Measurements from ENCODE around the gene SKAP1. TPM values are rescaled to one million over a fixed set of nuclear protein-coding genes. Genes with fewer than 3 reads are reported as not detected.
A peak's percentile ranks its signal among the peaks of the same experiment; 100 is the strongest.

Gene SKAP1
- total and polyA plus RNA-seq, 2 of the 13 experiments (the other 11 are each of a cell fraction or from before 2014, with no cell fraction given), result 0.21 TPM; not detected in 1

DNA sequence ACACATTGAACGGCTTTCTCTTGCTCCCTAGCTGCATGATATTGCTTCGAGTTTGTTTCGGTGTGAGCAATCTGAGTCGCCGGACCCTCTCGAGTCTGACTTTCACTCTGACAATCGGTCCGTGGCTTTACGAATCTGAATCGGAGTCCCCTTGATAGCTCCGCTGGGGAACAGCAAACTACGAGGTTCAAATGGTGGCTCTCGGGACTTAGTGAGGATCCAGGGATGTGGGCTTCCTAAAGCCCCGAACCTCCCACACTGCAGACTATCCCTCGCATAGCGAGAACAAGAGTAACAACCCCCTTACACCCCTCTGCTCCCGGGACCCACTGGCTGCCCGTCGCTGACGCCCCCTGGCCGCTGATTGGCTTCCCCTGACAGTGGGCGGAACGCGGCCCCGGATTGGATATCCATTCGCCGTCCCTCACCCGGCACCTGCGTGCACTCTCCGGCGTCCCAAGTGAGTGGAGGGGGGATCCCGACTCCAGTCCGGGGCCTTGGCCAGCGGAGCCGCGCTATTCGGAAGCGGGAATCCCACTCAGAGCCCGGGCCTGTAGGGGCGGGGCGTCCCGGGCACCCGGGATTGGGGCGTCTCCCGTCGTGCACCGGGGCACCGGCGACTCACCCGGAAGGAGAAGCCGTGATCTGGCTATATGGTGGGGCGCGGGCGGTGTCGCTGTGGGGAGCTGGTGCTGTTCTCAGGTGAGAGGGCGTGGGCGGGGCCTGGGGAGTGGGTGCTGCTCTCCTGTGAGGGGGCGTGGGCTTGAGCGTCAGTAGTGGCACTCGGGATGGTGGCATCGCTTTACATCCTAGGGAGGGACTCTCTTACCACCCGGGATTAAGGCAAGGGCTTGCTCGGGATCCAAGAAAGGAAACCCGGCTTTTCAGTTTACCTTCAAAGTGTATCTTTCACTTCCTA is 322.6 kb downstream of the SKAP1 start, which contains the start of gene SNX11 (continued):
- TF ChIP-seq ZNF33A (CRISPR knock-in tag; IDR thresholded peaks at IDR 0.05; ENCODE audit: borderline replicate concordance), result no peak
- TF ChIP-seq ZNF446 (CRISPR knock-in tag; IDR thresholded peaks at IDR 0.05), result no peak
- TF ChIP-seq, protein P1, sequence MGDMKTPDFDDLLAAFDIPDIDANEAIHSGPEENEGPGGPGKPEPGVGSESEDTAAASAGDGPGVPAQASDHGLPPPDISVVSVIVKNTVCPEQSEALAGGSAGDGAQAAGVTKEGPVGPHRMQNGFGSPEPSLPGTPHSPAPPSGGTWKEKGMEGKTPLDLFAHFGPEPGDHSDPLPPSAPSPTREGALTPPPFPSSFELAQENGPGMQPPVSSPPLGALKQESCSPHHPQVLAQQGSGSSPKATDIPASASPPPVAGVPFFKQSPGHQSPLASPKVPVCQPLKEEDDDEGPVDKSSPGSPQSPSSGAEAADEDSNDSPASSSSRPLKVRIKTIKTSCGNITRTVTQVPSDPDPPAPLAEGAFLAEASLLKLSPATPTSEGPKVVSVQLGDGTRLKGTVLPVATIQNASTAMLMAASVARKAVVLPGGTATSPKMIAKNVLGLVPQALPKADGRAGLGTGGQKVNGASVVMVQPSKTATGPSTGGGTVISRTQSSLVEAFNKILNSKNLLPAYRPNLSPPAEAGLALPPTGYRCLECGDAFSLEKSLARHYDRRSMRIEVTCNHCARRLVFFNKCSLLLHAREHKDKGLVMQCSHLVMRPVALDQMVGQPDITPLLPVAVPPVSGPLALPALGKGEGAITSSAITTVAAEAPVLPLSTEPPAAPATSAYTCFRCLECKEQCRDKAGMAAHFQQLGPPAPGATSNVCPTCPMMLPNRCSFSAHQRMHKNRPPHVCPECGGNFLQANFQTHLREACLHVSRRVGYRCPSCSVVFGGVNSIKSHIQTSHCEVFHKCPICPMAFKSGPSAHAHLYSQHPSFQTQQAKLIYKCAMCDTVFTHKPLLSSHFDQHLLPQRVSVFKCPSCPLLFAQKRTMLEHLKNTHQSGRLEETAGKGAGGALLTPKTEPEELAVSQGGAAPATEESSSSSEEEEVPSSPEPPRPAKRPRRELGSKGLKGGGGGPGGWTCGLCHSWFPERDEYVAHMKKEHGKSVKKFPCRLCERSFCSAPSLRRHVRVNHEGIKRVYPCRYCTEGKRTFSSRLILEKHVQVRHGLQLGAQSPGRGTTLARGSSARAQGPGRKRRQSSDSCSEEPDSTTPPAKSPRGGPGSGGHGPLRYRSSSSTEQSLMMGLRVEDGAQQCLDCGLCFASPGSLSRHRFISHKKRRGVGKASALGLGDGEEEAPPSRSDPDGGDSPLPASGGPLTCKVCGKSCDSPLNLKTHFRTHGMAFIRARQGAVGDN (CRISPR knock-in tag; IDR thresholded peaks at IDR 0.05), result peak; percentile 97
- 0 out of 2 replicates have a peak, but pooled peaks have one; percentile 38 for TF ChIP-seq ZNF792 (CRISPR knock-in tag; IDR thresholded peaks at IDR 0.05)
- TF ChIP-seq, protein P2, sequence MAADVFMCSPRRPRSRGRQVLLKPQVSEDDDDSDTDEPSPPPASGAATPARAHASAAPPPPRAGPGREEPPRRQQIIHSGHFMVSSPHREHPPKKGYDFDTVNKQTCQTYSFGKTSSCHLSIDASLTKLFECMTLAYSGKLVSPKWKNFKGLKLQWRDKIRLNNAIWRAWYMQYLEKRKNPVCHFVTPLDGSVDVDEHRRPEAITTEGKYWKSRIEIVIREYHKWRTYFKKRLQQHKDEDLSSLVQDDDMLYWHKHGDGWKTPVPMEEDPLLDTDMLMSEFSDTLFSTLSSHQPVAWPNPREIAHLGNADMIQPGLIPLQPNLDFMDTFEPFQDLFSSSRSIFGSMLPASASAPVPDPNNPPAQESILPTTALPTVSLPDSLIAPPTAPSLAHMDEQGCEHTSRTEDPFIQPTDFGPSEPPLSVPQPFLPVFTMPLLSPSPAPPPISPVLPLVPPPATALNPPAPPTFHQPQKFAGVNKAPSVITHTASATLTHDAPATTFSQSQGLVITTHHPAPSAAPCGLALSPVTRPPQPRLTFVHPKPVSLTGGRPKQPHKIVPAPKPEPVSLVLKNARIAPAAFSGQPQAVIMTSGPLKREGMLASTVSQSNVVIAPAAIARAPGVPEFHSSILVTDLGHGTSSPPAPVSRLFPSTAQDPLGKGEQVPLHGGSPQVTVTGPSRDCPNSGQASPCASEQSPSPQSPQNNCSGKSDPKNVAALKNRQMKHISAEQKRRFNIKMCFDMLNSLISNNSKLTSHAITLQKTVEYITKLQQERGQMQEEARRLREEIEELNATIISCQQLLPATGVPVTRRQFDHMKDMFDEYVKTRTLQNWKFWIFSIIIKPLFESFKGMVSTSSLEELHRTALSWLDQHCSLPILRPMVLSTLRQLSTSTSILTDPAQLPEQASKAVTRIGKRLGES (CRISPR knock-in tag; IDR thresholded peaks at IDR 0.05; ENCODE audit: borderline replicate concordance), result no peak
- no peak; the same call in 1 of the 2 replicates for TF ChIP-seq ZBTB38 (CRISPR knock-in tag; IDR thresholded peaks at IDR 0.05)
- TF ChIP-seq SSRP1 (CRISPR knock-in tag; IDR thresholded peaks at IDR 0.05), result peak; percentile 47; the same call in 1 of the 2 replicates
- TF ChIP-seq RFX5 (IDR thresholded peaks at IDR 0.05; ENCODE audit: low read depth, low read length), result peak; percentile 77; the same call in 1 of the 2 replicates
- TF ChIP-seq ZNF484 (CRISPR knock-in tag; IDR thresholded peaks at IDR 0.05; ENCODE audit: borderline replicate concordance, low read depth), result no peak
- TF ChIP-seq CHD2 (IDR thresholded peaks at IDR 0.05; ENCODE audit: low read depth, low read length), result peak; percentile 56; the same call in 1 of the 2 replicates
- peak; percentile 86 for TF ChIP-seq SP2 (CRISPR knock-in tag; IDR thresholded peaks at IDR 0.05)
- peak; percentile 44 for TF ChIP-seq MAZ (IDR thresholded peaks at IDR 0.05; ENCODE audit: borderline replicate concordance, low read depth, low read length)
- TF ChIP-seq MAZ (CRISPR knock-in tag; IDR thresholded peaks at IDR 0.05; ENCODE audit: low read depth), result peak; percentile 96
- TF ChIP-seq PRPF4 (IDR thresholded peaks at IDR 0.05; ENCODE audit: low read depth, low read length, poor library complexity, severe bottlenecking), result no peak
- TF ChIP-seq, protein P3, sequence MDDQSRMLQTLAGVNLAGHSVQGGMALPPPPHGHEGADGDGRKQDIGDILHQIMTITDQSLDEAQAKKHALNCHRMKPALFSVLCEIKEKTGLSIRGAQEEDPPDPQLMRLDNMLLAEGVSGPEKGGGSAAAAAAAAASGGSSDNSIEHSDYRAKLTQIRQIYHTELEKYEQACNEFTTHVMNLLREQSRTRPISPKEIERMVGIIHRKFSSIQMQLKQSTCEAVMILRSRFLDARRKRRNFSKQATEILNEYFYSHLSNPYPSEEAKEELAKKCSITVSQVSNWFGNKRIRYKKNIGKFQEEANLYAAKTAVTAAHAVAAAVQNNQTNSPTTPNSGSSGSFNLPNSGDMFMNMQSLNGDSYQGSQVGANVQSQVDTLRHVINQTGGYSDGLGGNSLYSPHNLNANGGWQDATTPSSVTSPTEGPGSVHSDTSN (CRISPR knock-in tag; IDR thresholded peaks at IDR 0.05; ENCODE audit: borderline replicate concordance), result peak; percentile 43; the same call in 1 of the 2 replicates
- 0 out of 2 replicates have a peak, but pooled peaks have one; percentile 81 for TF ChIP-seq CAMTA2 (CRISPR knock-in tag; IDR thresholded peaks at IDR 0.05; ENCODE audit: borderline replicate concordance)
- TF ChIP-seq ONECUT2 (CRISPR knock-in tag; IDR thresholded peaks at IDR 0.05), result no peak

All from HepG2 (cell line).